Measurements from ENCODE around the gene REX1BD.

- TF ChIP-seq CTCF (IDR thresholded peaks at IDR 0.05; ENCODE audit: borderline replicate concordance, extremely low read depth, low read length, poor library complexity, severe bottlenecking) (no peak), EZH2 (IDR thresholded peaks at IDR 0.05; ENCODE audit: borderline replicate concordance, low read depth, low read length, severe bottlenecking) (no peak)
Measured at GRCh38 chr19:18557411-18558201, 31.0 kb upstream of the REX1BD start, which contains the start of gene KXD1.
